GM21390 (cell line): ENCODE data around the gene NPSR1.

Experiments
- ATAC-seq: cut with Tn5 transposase; IDR thresholded peaks from one replicate; pipeline ENCODE4 v1.9.1; 2021; ENCODE audit not compliant: unreplicated experiment

NPSR1 gene

GRCh38 chr7:34720289-34720688, 62.3 kb downstream of the NPSR1 start:
- ATAC-seq: no peak

GRCh38 chr7:34723338-34723737, 65.3 kb downstream of the NPSR1 start:
- no peak for ATAC-seq

- ATAC-seq: no peak
These were observed 66.0 kb downstream of the NPSR1 start for GRCh38 chr7:34723866-34724490.

GRCh38 chr7:34726221-34726620, 68.2 kb downstream of the NPSR1 start:
- no peak for ATAC-seq

GRCh38 chr7:34727464-34727995, 69.5 kb downstream of the NPSR1 start:
- ATAC-seq: no peak

- no peak for ATAC-seq
These were observed 70.1 kb downstream of the NPSR1 start for GRCh38 chr7:34728156-34728555.

- ATAC-seq: no peak
These were observed 76.8 kb downstream of the NPSR1 start for GRCh38 chr7:34734771-34735170.

- ATAC-seq: no peak
These were observed 77.5 kb downstream of the NPSR1 start for GRCh38 chr7:34735526-34735925.

GRCh38 chr7:34739651-34740300, 81.8 kb downstream of the NPSR1 start:
- ATAC-seq: no peak

- no peak for ATAC-seq
These were observed 82.8 kb downstream of the NPSR1 start for GRCh38 chr7:34740840-34741239.

GRCh38 chr7:34747176-34747781, 89.3 kb downstream of the NPSR1 start:
- ATAC-seq: no peak

GRCh38 chr7:34747867-34748727, 90.1 kb downstream of the NPSR1 start:
- no peak for ATAC-seq

GRCh38 chr7:34748728-34749089, 90.7 kb downstream of the NPSR1 start:
- ATAC-seq: no peak

- ATAC-seq: no peak
These were observed 91.4 kb downstream of the NPSR1 start for GRCh38 chr7:34749446-34749845.

GRCh38 chr7:34750209-34750608, 92.2 kb downstream of the NPSR1 start:
- ATAC-seq: no peak

GRCh38 chr7:34750636-34751035, 92.6 kb downstream of the NPSR1 start:
- no peak for ATAC-seq

GRCh38 chr7:34751725-34752643, 94.0 kb downstream of the NPSR1 start:
- no peak for ATAC-seq

GRCh38 chr7:34752929-34753328, 94.9 kb downstream of the NPSR1 start:
- no peak for ATAC-seq

- no peak for ATAC-seq
These were observed 97.0 kb downstream of the NPSR1 start for GRCh38 chr7:34755008-34755407.

- ATAC-seq: no peak
These were observed 98.0 kb downstream of the NPSR1 start for GRCh38 chr7:34756025-34756437.
